ENCODE measurements around the gene CAMKMT. TPM values are rescaled to one million over a fixed set of nuclear protein-coding genes. Genes with fewer than 3 reads are reported as not detected.

CAMKMT gene
- total and polyA plus RNA-seq, 2 donors (not counting 1 experiment from before 2014, with no cell fraction given) = 6.2 to 23.3 TPM

GRCh38 chr2:44649381-44649780, 287.6 kb downstream of the CAMKMT start:
- intact Hi-C loops (cut with micrococcal nuclease) = no loop called here
- Mint-ChIP-seq H3K27me3 (no peaks in the 10 kb centered on the region), H3K9me3 (ENCODE audit: insufficient read depth) (no peaks in the 10 kb centered on the region), H3K4me3 (no peak overlapping the region), H3K27ac (no peak overlapping the region), H3K4me1 (no peaks in the 10 kb centered on the region)
- Histone ChIP-seq H3K79me2 (ENCODE audit: control insufficient read depth, insufficient read depth, low read length) (no peaks in the 10 kb centered on the region), H3K4me1 (ENCODE audit: control insufficient read depth in 2 of 2, insufficient read depth in 2 of 2, low read length in 2 of 2) (no peaks in the 10 kb centered on the region), H4K20me1 (ENCODE audit: control insufficient read depth, insufficient read depth, low read length, poor library complexity, severe bottlenecking) (no peaks in the 10 kb centered on the region), H3K27ac (ENCODE audit: low read length in 2 of 2) (no peak overlapping the region), H2AFZ (ENCODE audit: insufficient read depth, low read depth, low read length, poor library complexity, severe bottlenecking) (no peak overlapping the region), H3K27me3 (replicated peaks in 1 of 4; ENCODE audit: control extremely low read depth in 1 of 4, control insufficient read depth in 3 of 4, insufficient read depth in 4 of 4, low read length in 3 of 4) (no peaks in the 10 kb centered on the region), H3K9ac (ENCODE audit: low read length) (no peak overlapping the region), H3K4me3 (ENCODE audit: control extremely low read depth in 1 of 5, extremely low read depth in 1 of 5, insufficient read depth in 1 of 5, low read depth in 2 of 5, low read length in 4 of 5) (no peak overlapping the region), H3K4me2 (replicated peaks; ENCODE audit: low read depth, low read length, poor library complexity, severe bottlenecking) (no peak overlapping the region), H3K36me3 (replicated peaks in 1 of 2; ENCODE audit: control extremely low read depth in 1 of 2, control insufficient read depth in 1 of 2, extremely low read depth in 1 of 2, insufficient read depth in 2 of 2, low read length in 1 of 2) (no peaks in the 10 kb centered on the region), H3K9me3 (ENCODE audit: control extremely low read depth in 1 of 3, control insufficient read depth in 2 of 3, insufficient read depth in 1 of 3, low read length in 2 of 3) (no peaks in the 10 kb centered on the region)
- ChIA-PET POLR2A (no interaction called here), CTCF (no interaction called here)
- DNase-seq = no peak
- ATAC-seq (ENCODE audit: low read depth) = no peak
- TF ChIP-seq CTCF (IDR thresholded peaks at IDR 0.05) = no peak
- no peak for TF ChIP-seq EZH2 (IDR thresholded peaks at IDR 0.05; ENCODE audit: borderline replicate concordance, insufficient read depth, low read depth, low read length, poor library complexity, severe bottlenecking)
- WGBS (ENCODE audit: insufficient coverage) = 100% methylated on average over 1 of the region's 2 CpGs

GRCh38 chr2:44650796-44651195, 289.0 kb downstream of the CAMKMT start:
- Histone ChIP-seq H3K36me3 (replicated peaks in 1 of 2; ENCODE audit: control extremely low read depth in 1 of 2, control insufficient read depth in 1 of 2, extremely low read depth in 1 of 2, insufficient read depth in 2 of 2, low read length in 1 of 2) (no peaks in the 10 kb centered on the region), H3K4me1 (ENCODE audit: control insufficient read depth in 2 of 2, insufficient read depth in 2 of 2, low read length in 2 of 2) (no peaks in the 10 kb centered on the region), H3K9me3 (ENCODE audit: control extremely low read depth in 1 of 3, control insufficient read depth in 2 of 3, insufficient read depth in 1 of 3, low read length in 2 of 3) (no peaks in the 10 kb centered on the region), H3K9ac (ENCODE audit: low read length) (no peak overlapping the region), H3K27me3 (replicated peaks in 1 of 4; ENCODE audit: control extremely low read depth in 1 of 4, control insufficient read depth in 3 of 4, insufficient read depth in 4 of 4, low read length in 3 of 4) (no peaks in the 10 kb centered on the region), H4K20me1 (ENCODE audit: control insufficient read depth, insufficient read depth, low read length, poor library complexity, severe bottlenecking) (no peaks in the 10 kb centered on the region), H3K4me3 (ENCODE audit: control extremely low read depth in 1 of 5, extremely low read depth in 1 of 5, insufficient read depth in 1 of 5, low read depth in 2 of 5, low read length in 4 of 5) (no peak overlapping the region), H2AFZ (ENCODE audit: insufficient read depth, low read depth, low read length, poor library complexity, severe bottlenecking) (no peak overlapping the region), H3K4me2 (replicated peaks; ENCODE audit: low read depth, low read length, poor library complexity, severe bottlenecking) (no peak overlapping the region), H3K27ac (ENCODE audit: low read length in 2 of 2) (no peak overlapping the region), H3K79me2 (ENCODE audit: control insufficient read depth, insufficient read depth, low read length) (no peaks in the 10 kb centered on the region)
- Mint-ChIP-seq H3K4me3 (no peak overlapping the region), H3K4me1 (no peaks in the 10 kb centered on the region), H3K9me3 (ENCODE audit: insufficient read depth) (no peaks in the 10 kb centered on the region), H3K27me3 (no peaks in the 10 kb centered on the region), H3K27ac (no peak overlapping the region)
- POLR2A ChIA-PET = interaction anchor here (0.7 kb wide), 1 partner anchor 10 kb away, joined by 4 read pairs; no protein-coding TSS in a partner anchor
- intact Hi-C loops (cut with micrococcal nuclease) = no loop called here
- TF ChIP-seq CTCF (IDR thresholded peaks at IDR 0.05) = no peak
- TF ChIP-seq EZH2 (IDR thresholded peaks at IDR 0.05; ENCODE audit: borderline replicate concordance, insufficient read depth, low read depth, low read length, poor library complexity, severe bottlenecking) = no peak
- DNase-seq = no peak
- ATAC-seq (ENCODE audit: low read depth) = no peak
- WGBS (ENCODE audit: insufficient coverage) = no CpG with 5 or more reads among the region's 1 CpG
- CTCF ChIA-PET = no interaction called here

Data from B cell (primary cell).